Stimulated activated CD8-positive, alpha-beta memory T cell treated with anti-CD3 and anti-CD28 coated beads, Interleukin-4, amount 100 ng/mL, for 24 hours (primary cell): ENCODE data around the gene UBE2G2.

ENCODE experiments used
- DNase-seq: peaks from one replicate; pipeline ENCODE4 v3.0.0-alpha.2; 2020; ENCODE audit warnings: low read depth

The UBE2G2 gene

GRCh38 chr21:44727321-44727720 is 74.3 kb downstream of the UBE2G2 start:
- DNase-seq = no peak

GRCh38 chr21:44726826-44727225 is 74.8 kb downstream of the UBE2G2 start:
- DNase-seq = no peak

- DNase-seq = no peak
Measured at GRCh38 chr21:44724926-44725325, 76.7 kb downstream of the UBE2G2 start.

- DNase-seq = no peak
Measured at GRCh38 chr21:44724196-44724595, 77.4 kb downstream of the UBE2G2 start.

- DNase-seq = no peak
Measured at GRCh38 chr21:44723177-44724131, 78.2 kb downstream of the UBE2G2 start.

GRCh38 chr21:44722731-44723130 is 78.9 kb downstream of the UBE2G2 start:
- DNase-seq = no peak

GRCh38 chr21:44720170-44720569 is 81.5 kb downstream of the UBE2G2 start:
- DNase-seq = no peak
